Stomach (tissue), 9 donors: ENCODE measurements around the gene ZMYND15. TPM values are rescaled to one million over a fixed set of nuclear protein-coding genes. Genes with fewer than 3 reads are reported as not detected.
A peak's percentile ranks its signal among the peaks of the same experiment; 100 is the strongest.

Experiments used
- DNase-seq, 2 donors: peaks; one replicate each; pipeline versions ENCODE4 v3.0.0 to v3.0.0-alpha.2; 2013 to 2019
- H3K27ac ChIP-seq, 5 donors: fragments of 200-600 bp in 4 of 5; sonication (generic) in 4 of 5; one replicate each; pipeline ENCODE4 v1.5.1; 2013 to 2019; ENCODE audit warnings: mild to moderate bottlenecking in 1 of 5, moderate library complexity in 1 of 5
- H3K27me3 ChIP-seq, 3 donors: fragments of 200-600 bp; sonication (generic); one replicate each; pipeline ENCODE4 v1.5.1; 2017 to 2019; ENCODE audit warnings: mixed run types in 1 of 3
- H3K36me3 ChIP-seq, 4 donors: fragments of 200-600 bp; sonication (generic); 1 replicate in 3 of 4; 2 replicates in 1 of 4; pipeline ENCODE4 v1.5.1; 2016 to 2019
- H3K4me1 ChIP-seq, 4 donors: fragments of 200-600 bp; sonication (generic); one replicate each; pipeline ENCODE4 v1.5.1; 2016 to 2019
- H3K4me3 ChIP-seq, 4 donors: fragments of 200-600 bp; sonication (generic) in 3 of 4; one replicate each; pipeline ENCODE4 v1.5.1; 2016 to 2019; ENCODE audit warnings: mild to moderate bottlenecking in 1 of 4
- H3K9me3 ChIP-seq, 4 donors: fragments of 200-600 bp; sonication (generic); one replicate each; pipeline ENCODE4 v1.5.1; 2016 to 2019
- EP300 ChIP-seq: sonication (generic); formaldehyde crosslinking; IDR thresholded peaks from one replicate; pipeline ENCODE4 v1.6.1; 2017; ENCODE audit warnings: antibody characterized with exemption
- POLR2A ChIP-seq, 4 donors: fragments of 450-650 bp; IDR thresholded peaks; one replicate each; pipeline ENCODE4 v1.6.1; 2016; ENCODE audit warnings: antibody characterized with exemption in 4 of 4, control low read depth in 2 of 4, mild to moderate bottlenecking in 1 of 4, moderate library complexity in 1 of 4
- POLR2AphosphoS5 ChIP-seq, 3 donors: sonication (generic); formaldehyde crosslinking; IDR thresholded peaks; one replicate each; pipeline ENCODE4 v1.6.1; 2016; ENCODE audit warnings: antibody characterized with exemption in 3 of 3
- WGBS, 5 donors: extraction: QIAGEN DNeasy Blood & Tissue Kit in 3 of 5; methylation state at CpG; one replicate each; pipeline versions ENCODE4 v1.1.5 to v1.1.7; 2013 to 2018; 5-methylcytosine and 5-hydroxymethylcytosine counted together
- intact Hi-C: fragments of 100-400 bp; cut with DNase I; formaldehyde crosslinking; loops from one replicate; pipeline ENCODE4 v1.15.1; 2023; ENCODE audit warnings: low total_unique reads
- polyA plus RNA-seq, 3 donors: library from polyadenylated mRNA; stranded (reverse); fragments of 200-250 nt; gene quantifications; one replicate each; pipeline ENCODE4 v1.2.3, GENCODE V29; 2013
- total RNA-seq, 5 donors: library from RNA; depleted of rRNA; stranded (reverse); fragments of >200 nt; gene quantifications; one replicate each; pipeline versions ENCODE4 v1.1.0 to v1.2.3, GENCODE V29; 2014 to 2016
- TF ChIP-seq, protein P1 (sequence below), 7 experiments: fragments of 450-650 bp in 4 of 7; fragments of 200-600 bp in 3 of 7; sonication (generic) in 3 of 7; IDR thresholded peaks; one replicate each; pipeline ENCODE4 v1.5.1; 2016 to 2019; ENCODE audit warnings: antibody characterized with exemption in 7 of 7, control low read depth in 2 of 7, mild to moderate bottlenecking in 1 of 7
- donor health status: healthy with polysubstance abuse.
- donor health status: Bipolar disorder and iron deficiency.
- donor health status: healthy.

ZMYND15 gene
- total and polyA plus RNA-seq, 8 donors: 0.43 to 3.2 (median 1.8) TPM; not detected in 3

DNA sequence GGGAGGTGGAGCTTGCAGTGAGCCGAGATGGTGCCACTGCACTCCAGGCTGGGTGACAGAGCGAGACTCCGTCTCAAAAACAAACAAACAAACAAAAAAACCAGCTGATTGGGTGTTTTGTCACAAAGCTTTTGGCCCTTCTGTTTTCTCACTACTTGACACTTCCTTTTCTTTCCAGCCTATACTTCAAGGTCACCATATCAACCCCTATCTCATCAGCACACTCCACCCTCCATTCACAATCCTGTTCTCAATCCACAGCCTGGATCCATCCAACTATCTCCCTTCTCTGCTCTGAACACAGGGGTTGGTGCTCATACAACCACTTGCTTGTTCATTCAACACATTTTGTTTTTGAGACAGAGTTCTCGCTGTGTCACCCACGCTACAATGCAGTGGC lies 15.0 kb upstream of the ZMYND15 start:
- Histone ChIP-seq H3K4me1 (peaks cover 12 to 42% (median 29%) of the 10 kb centered on the region in 4 donors), H3K27me3 (no peaks in the 10 kb centered on the region), H3K9me3 (no peaks in the 10 kb centered on the region), H3K36me3 (peaks cover 3 to 16% (median 13%) of the 10 kb centered on the region in 4 donors), H3K4me3 (no peak overlapping the region), H3K27ac (peak overlapping the region in 2 of 5 donors; percentile 54 to 60)
- no peak for DNase-seq
- TF ChIP-seq EP300: no peak
- no peak for TF ChIP-seq POLR2A (IDR thresholded peaks at IDR 0.05)
- TF ChIP-seq, protein P1, sequence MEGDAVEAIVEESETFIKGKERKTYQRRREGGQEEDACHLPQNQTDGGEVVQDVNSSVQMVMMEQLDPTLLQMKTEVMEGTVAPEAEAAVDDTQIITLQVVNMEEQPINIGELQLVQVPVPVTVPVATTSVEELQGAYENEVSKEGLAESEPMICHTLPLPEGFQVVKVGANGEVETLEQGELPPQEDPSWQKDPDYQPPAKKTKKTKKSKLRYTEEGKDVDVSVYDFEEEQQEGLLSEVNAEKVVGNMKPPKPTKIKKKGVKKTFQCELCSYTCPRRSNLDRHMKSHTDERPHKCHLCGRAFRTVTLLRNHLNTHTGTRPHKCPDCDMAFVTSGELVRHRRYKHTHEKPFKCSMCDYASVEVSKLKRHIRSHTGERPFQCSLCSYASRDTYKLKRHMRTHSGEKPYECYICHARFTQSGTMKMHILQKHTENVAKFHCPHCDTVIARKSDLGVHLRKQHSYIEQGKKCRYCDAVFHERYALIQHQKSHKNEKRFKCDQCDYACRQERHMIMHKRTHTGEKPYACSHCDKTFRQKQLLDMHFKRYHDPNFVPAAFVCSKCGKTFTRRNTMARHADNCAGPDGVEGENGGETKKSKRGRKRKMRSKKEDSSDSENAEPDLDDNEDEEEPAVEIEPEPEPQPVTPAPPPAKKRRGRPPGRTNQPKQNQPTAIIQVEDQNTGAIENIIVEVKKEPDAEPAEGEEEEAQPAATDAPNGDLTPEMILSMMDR (IDR thresholded peaks at IDR 0.05): no peak
- TF ChIP-seq POLR2AphosphoS5 (IDR thresholded peaks at IDR 0.05): no peak
- intact Hi-C loops: no loop called here
- 82 to 96% (median 83%) methylated on average over 5 of the region's 5 CpGs for WGBS, 5 donors

DNA sequence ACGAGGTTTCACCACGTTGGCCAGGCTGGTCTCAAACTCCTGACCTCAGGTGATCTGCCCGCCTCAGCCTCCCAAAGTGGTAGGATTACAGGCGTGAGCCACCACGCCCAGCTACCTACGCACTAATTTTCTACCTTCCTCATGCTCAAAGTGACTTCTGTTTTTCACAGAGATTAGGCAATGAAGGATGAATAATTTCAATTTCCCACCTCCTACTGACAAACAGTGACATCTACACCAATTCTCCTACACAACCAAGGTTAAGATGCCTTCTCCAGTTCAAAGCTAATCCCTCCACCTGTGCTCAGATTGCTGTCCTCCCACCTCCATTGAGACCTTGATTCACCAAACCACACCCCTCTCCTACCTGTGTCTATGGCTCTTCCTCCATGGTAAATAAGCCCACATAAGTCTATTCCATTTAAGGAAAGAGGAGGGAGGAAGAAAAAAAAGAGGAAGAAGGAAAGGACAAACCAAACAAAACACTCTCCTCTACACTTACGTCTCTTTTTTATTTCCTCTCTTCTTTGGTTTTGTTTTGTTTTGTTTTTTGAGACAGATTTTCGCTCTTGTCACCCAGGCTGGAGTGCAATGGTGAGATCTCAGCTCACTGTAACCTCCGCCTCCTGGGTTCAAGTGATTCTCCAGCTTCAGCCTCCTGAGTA lies 13.9 kb upstream of the ZMYND15 start:
- peak overlapping the region in 3 of 5 donors; percentile 33 to 60 (median 54) for H3K27ac ChIP-seq
- TF ChIP-seq EP300 (no peak), POLR2A (IDR thresholded peaks at IDR 0.05) (no peak), POLR2AphosphoS5 (IDR thresholded peaks at IDR 0.05) (no peak)
- intact Hi-C loops: no loop called here

DNA sequence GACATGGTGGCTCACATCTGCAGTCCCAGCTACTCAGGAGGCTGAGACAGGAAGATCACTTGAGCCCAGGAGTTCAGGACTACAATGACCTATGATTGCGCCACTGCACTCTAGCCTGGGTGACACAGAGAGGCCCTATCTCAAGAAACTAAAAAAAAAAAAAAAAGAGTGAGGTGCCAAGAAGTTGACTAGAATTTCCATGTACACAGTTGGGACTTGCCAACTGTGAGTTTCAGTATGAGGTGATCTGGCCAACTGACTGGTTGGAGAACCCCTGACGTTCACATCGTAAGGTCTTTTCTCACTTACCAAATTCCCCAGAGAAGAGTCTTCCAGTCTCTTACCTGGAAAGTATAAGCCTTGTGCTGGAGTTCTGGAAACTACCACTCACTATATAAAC lies 11.5 kb upstream of the ZMYND15 start:
- Histone ChIP-seq H3K9me3 (no peaks in the 10 kb centered on the region), H3K36me3 (peaks cover 0 to 7% (median 4%) of the 10 kb centered on the region in 4 donors), H3K27me3 (no peaks in the 10 kb centered on the region), H3K4me3 (no peak overlapping the region), H3K27ac (peak overlapping the region; percentile 37 to 72 (median 61)), H3K4me1 (peaks cover 4 to 36% (median 23%) of the 10 kb centered on the region in 4 donors)
- DNase-seq: peak in 1 of 2 donors; percentile 72
- WGBS, 5 donors: 18 to 34% (median 30%) methylated on average over 3 of the region's 3 CpGs
- TF ChIP-seq POLR2AphosphoS5 (IDR thresholded peaks at IDR 0.05): peak in 2 of 3 donors; percentile 17 to 22
- TF ChIP-seq, protein P1 (IDR thresholded peaks at IDR 0.05): no peak
- intact Hi-C loops: no loop called here

More for the DNA sequence above, 13.9 kb upstream of the ZMYND15 start:
- peaks cover 5 to 37% (median 23%) of the 10 kb centered on the region in 4 donors for H3K4me1 ChIP-seq
- H3K36me3 ChIP-seq: peaks cover 0 to 4% (median 2%) of the 10 kb centered on the region in 4 donors
- 82 to 89% (median 84%) methylated on average over 7 to 9 of the region's 9 CpGs for WGBS, 5 donors
- H3K9me3 ChIP-seq: no peaks in the 10 kb centered on the region
- no peaks in the 10 kb centered on the region for H3K27me3 ChIP-seq
- H3K4me3 ChIP-seq: no peak overlapping the region
- DNase-seq: no peak

DNA sequence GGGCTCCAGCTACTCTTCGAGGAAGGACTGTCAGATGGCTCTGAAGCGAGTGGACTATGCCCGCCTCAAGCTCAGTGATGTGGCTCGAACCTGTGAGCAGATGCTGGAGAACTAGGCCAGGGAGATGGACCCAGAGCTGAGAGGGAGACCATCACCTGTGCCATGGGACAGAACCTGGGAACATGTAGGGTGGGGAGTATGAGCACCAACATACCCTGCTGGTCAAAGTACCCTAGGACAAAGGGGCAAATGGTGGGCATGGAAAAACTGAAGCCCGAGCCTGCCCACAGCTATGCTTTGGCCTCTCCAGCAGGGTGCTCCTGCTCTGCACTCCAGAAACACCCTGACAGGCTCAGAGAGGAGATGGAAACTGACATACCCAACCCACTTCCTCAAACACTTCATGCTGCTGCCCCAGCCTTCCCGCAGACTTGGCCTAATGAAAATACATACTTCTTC lies 6.5 kb upstream of the ZMYND15 start:
- no peaks in the 10 kb centered on the region for H3K9me3 ChIP-seq
- WGBS, 5 donors: 73 to 81% (median 78%) methylated on average over 6 of the region's 6 CpGs
- intact Hi-C loops: loop anchor here (10.0 kb wide), 2 partner anchors 52 to 162 kb away; partner anchors contain the start of genes C17orf107, GLTPD2 and VMO1
- peak overlapping the region in 2 of 5 donors; percentile 49 to 97 for H3K27ac ChIP-seq
- peak in 1 of 2 donors; percentile 57 for DNase-seq
- H3K27me3 ChIP-seq: no peaks in the 10 kb centered on the region
- peaks cover 9 to 28% (median 22%) of the 10 kb centered on the region in 4 donors for H3K36me3 ChIP-seq
- no peak for TF ChIP-seq POLR2AphosphoS5 (IDR thresholded peaks at IDR 0.05)
- no peak for TF ChIP-seq POLR2A (IDR thresholded peaks at IDR 0.05)
- TF ChIP-seq EP300: no peak
- TF ChIP-seq, protein P1 (IDR thresholded peaks at IDR 0.05): peak in 1 of 7 experiments; percentile 10
- H3K4me3 ChIP-seq: no peak overlapping the region
- peaks cover 6 to 63% (median 23%) of the 10 kb centered on the region in 4 donors for H3K4me1 ChIP-seq
